ENCODE data around the gene FAM3C. TPM values are rescaled to one million over a fixed set of nuclear protein-coding genes. Genes with fewer than 3 reads are reported as not detected.

The FAM3C gene
- total RNA-seq, 1 experiment from 2014 or later, result 56.7 TPM

Other genes starting within 250 kb of the FAM3C start
- not detected in 2 replicates for gene WNT16, start 67.3 kb downstream of the FAM3C start, total RNA-seq (2014; rRNA removed; shearing (Covaris generic))